NCI-H128 (cell line): ENCODE results near the gene ASPRV1.
"Not testable (repeated sequence)": the region's sequence is repeated elsewhere in the genome, so short reads cannot be mapped to it uniquely, and the experiment has no call there.

Experiments
- DNase-seq: peaks from one replicate; lab custom pipeline; 2025; ENCODE audit not compliant: unreplicated experiment; lab: John Stamatoyannopoulos, UW

Gene ASPRV1

GRCh38 chr2:69961496-69961895, at the start of gene ASPRV1:
Gene ASPRV1, minus strand, starts transcription at chr2:69961631. Its CDS starts 195 bp downstream, at chr2:69961436.
- no peak for DNase-seq

- DNase-seq, result no peak
Observed at GRCh38 chr2:70010576-70011111, 49.2 kb upstream of the ASPRV1 start.

- no peak for DNase-seq
Observed at GRCh38 chr2:70009762-70010575, 48.5 kb upstream of the ASPRV1 start.

DNA sequence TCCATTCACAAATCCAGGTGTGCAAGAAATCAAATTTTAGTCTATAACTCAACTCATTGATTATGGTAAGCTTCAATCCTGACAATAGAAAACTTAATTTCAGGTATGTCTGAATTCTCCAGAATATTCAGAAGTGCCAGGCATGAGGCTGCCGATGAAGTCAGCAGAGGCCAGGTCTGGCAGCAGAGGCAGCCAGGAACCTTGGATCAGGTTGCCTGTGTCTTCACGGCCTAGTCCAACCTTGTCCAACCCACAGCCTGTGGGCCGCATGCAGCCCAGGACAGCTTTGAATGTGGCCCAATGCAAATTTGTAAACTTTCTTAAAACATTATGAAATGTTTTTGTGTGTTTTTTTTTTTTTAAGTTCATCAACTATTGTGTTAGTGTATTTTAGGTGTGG, 46.9 kb upstream of the ASPRV1 start:
- no peak for DNase-seq

DNA sequence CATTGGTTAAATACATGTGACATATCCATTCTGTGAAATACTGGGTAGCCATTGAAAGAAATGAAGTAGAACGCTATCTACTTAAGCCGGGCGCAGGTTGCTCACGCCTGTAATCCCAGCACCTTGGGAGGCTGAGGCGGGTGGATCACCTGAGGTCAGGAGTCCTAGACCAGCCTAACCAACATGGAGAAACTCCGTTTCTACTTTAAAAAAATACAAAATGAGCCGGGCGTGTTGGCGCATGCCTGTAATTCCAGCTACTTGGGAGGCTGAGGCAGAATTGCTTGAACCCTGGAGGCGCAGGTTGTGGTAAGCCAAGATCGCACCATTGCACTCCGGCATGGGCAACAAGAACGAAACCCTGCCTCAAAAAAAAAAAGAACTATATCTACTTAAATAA, 45.7 kb upstream of the ASPRV1 start:
- DNase-seq, result no peak

DNA sequence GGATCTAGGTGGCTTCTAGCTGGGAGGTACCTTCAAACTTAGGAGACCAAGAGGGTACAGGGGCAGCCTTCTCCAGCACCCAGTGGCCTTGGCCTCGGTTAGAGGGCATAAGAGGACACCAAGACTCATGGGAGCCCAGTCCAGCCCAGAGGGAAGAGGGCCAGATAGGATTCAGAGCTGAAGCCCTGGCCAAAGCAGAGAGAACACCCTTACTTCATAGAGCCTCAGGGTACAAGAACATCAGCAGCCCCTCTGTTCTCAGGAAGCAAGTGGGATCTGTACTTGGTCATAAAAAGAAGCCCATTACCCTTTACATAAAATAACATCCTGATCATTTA, 45.0 kb upstream of the ASPRV1 start:
- no peak for DNase-seq

DNA sequence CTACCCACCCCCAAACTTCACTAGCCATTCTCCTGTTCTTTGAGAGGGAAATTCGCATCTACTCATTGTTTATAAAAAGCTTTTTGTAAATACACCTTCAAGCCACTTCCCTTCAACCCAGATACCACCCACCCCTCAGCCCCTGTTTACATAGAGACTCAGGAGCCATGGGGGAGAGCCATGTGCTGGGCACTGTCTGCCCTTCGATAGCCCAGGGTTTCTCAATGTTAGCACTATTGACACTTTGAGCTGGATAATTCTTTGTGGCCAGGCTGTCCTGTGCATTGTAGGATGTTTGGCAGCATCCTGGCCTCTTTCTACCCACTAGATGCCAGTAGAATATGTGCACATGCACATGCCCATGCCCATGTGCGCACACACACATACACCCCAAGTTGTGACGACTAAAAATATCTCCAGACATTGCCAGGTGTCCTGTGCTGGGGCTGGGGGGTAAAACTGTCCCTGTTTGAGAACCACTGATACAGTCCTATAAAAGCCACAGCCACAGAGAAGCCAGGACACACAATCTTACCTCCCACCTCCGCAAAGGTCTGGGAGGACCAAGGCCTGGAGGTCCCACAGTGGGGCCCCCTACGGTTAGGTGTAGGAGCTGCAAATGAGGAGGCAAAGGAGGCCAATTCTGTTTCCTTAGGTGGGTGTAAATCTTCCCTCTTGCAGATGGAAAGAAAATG, 44.5 kb upstream of the ASPRV1 start:
- DNase-seq, result no peak

- no peak for DNase-seq
Observed at GRCh38 chr2:70005216-70005615, 43.8 kb upstream of the ASPRV1 start.

- DNase-seq, result no peak
Observed at GRCh38 chr2:70003093-70003830, 41.8 kb upstream of the ASPRV1 start.

- DNase-seq, result no peak
Observed at GRCh38 chr2:70002241-70002899, 40.9 kb upstream of the ASPRV1 start.

- DNase-seq, result not testable (repeated sequence)
Observed at GRCh38 chr2:70000529-70000928, 39.1 kb upstream of the ASPRV1 start.

- no peak for DNase-seq
Observed at GRCh38 chr2:69998761-69999160, 37.3 kb upstream of the ASPRV1 start.

DNA sequence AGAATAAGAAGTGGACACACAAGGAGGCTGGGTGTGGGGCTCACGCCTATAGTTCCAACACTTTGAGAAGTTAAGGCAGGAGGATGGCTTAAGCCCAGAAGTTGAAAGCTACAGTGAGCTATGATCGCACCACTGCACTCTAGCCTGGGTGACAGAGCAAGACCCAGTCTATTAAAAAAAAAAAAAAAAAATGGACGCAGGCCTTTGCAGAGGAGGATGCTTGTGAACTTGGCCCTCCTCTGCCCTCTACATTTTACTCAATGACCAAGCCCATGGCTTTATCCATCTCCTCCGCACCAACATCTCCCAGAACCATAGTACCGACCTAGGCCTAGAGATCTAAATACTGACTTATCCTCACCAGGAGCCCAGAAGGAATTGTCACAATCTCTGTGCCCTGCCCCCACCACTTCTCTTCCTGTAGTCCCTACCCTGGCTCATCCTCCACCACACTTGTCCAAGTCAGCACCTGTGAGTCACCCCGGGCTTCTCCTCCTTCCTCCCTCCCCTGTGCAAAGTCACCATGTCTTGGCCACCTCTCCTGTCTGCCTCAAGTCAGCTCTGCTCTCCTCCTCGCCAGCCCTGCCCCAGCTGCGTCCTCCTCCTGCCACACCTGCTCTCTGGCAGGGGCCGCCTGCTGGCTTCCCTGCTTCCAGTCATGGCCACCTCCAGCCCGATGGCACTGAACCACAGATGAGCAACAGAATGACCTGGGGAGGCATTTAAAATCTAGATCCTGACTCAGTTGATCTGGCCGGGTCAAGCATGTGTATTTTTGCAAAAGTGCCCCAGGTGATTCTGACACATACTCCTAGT, 35.8 kb upstream of the ASPRV1 start:
- DNase-seq, result no peak

DNA sequence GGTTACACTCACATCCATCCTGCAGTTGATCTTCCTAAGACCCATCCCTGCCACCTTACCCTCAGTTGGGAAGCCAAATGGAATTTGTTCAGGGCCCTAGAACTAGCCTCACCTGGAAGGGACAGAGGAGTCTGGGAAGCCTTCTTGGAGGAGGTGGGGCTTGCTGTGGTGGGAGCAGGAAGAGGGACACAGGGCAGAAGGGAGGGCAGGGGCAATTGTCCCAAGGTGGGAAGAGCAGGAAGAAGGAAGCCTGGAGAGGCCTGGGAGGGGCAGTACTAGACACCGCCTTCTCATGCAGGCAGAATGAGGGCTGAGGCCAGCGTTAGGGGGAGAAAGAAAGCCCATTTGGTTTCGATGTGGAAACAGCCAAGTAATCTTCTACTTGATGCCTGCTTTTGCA, 34.1 kb upstream of the ASPRV1 start:
- DNase-seq, result no peak

DNA sequence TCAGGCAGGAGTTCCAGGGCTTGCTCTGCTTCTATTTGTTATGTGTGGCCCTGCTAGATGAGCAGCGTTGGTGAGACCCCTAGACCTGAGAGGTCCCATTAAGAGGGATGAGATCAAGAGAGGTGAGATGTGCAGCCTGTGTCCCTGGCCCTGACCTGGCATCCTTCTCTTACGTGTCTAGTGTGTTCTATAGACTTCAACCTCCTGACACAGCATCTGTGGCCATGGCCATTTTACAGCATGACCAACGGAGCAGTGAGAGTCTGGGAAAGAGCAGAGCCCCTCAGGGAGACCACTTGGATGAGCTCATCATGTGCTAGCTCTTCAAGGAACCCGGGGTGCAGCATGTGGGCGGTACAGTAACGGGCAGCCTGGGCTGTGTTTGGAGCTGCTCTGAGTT, 32.7 kb upstream of the ASPRV1 start:
- DNase-seq, result no peak

- DNase-seq, result no peak
Observed at GRCh38 chr2:69993708-69994107, 32.3 kb upstream of the ASPRV1 start.

DNA sequence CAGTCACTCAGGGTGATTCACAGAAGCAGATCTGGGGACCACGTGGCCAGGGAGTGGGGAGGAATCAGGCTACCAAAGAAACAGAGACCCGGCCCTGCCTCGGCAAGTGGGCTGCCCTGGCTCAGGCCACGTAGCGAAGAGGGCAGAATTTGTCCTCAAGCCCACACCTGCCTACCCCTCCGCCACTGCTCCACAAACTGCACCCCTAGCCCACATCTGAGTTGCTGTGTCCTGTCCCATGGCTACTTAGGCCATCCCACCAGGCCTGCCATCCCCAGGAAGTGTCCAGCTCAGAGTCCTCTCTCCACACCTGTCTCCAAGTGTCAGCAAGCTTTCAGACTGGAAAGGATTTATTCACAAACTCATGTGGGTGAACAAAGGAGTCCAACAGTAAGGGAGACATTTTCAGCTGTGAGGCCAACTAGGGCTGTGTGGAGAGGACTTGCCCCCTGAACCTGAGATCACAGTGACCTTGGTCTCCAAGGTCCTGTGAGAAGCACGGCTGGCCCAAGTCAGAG, 31.7 kb upstream of the ASPRV1 start:
- DNase-seq, result no peak

GRCh38 chr2:69992310-69993047, 31.0 kb upstream of the ASPRV1 start:
- no peak for DNase-seq

DNA sequence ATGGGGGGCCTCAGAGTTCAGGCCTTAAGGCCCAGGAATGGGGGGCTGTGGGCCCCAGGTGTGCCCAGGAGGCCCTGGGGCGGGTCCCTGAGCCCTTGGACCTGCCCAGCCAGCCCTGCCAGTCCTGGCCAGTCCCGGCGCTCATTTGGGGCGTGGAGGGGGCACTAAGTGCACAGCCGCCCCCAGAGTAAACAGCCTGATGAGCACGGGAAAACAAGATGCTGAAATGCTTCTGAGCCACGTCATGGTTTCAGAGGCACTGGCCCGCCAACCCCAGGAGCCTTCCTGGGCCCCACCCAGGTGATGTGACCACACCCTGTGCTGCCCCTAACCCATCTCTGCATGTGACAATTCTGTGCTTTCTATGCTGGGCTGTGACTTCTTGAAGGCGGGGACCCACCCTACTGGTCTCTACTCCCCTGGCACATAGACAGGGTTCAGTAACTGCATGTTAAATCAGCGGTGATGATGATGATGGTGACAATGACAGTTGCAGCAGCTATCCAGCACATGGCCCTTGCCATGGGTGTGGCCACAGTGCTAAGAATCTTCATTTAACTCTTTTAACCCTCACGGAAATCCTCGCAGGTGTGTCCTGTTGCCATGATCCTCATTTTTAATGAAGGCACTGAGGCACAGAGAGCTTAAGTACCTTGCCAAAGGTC, 28.1 kb upstream of the ASPRV1 start:
- no peak for DNase-seq
